Fibroblast of skin of left biceps (primary cell): ENCODE results near the gene SPPL3.

Experiments
- DNase-seq, 2 experiments: peaks; one replicate each; pipeline ENCODE4 v3.0.0-alpha.2; 2013; ENCODE audit warnings: low read depth in 2 of 2

SPPL3 gene

DNA sequence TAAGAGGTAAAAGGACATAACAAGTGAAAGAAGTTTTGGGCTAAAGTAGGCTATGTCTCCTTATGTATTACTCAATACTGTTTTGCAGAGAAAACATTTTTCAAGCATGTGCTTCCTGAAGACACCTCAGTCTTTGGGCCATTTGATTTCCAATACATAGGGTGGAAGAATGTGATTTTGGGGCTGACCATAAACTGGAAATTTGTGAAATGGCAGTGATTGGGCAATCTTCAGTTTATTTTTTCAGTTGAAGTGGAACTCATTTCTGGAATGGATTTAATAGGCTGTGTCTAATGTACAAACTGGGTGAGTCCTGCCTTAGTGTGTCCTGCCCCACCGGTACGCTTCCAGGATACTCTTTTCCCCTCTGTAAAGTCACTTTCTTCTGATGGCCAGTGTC lies 181.4 kb downstream of the SPPL3 start:
- DNase-seq = no peak

DNA sequence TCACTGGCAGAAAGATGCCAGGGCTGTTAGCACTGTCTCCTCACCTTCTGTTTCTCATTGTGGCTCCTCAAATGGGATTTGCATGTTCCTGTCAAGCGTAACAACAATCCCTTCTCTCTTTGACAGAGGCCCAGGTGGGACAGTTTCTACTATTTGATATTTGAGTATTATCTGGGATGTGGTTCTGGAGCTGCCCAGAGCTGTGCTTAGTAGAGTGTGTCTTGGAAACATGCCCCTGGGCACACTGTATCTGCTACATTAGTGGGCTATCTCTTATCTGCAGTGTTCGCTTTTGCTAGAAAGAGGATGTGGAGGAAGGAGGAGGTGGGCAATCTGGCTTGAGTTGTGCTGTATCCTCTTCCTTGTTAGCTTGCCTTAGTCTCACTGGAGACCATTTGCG lies 182.3 kb downstream of the SPPL3 start:
- DNase-seq = no peak

DNA sequence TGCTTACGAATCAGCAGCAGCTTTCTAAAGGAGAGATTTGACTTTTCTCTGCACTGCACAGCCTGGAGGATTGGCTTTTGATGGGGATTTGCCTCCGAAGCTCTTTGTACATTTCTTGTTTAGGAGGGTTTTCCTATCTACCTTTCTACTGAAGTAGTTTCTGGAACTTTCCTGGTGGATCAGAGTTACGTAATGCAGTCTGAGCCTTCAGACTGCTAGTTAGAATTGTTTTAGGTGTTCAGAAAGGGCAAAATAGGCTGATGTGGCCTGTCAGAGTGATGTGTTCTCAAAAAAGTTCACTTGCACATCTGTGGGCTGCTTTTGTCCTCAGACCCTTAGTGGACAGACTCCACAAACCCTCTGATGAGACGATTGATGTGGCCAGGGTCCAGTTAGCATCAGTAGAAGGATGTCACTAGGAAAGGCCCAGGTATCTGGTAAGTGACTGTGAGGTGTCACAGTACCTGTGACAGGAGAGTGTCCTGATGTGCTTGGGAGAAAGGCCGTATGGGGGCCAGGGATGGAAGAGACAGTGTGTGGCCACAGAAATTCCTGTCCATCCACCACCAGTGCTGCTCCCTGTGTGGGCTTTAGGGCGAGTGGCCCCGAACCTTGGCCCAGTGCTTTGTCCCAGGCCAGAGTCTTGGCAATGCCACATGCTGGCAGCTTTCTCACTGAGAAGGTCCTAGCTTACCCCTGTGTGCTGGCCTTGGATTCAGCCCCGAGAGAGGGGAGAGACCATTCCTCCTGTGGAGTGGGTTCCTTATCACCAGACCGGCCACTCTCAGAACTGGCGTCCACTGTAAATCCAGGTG lies 183.0 kb downstream of the SPPL3 start:
- DNase-seq = no peak

DNA sequence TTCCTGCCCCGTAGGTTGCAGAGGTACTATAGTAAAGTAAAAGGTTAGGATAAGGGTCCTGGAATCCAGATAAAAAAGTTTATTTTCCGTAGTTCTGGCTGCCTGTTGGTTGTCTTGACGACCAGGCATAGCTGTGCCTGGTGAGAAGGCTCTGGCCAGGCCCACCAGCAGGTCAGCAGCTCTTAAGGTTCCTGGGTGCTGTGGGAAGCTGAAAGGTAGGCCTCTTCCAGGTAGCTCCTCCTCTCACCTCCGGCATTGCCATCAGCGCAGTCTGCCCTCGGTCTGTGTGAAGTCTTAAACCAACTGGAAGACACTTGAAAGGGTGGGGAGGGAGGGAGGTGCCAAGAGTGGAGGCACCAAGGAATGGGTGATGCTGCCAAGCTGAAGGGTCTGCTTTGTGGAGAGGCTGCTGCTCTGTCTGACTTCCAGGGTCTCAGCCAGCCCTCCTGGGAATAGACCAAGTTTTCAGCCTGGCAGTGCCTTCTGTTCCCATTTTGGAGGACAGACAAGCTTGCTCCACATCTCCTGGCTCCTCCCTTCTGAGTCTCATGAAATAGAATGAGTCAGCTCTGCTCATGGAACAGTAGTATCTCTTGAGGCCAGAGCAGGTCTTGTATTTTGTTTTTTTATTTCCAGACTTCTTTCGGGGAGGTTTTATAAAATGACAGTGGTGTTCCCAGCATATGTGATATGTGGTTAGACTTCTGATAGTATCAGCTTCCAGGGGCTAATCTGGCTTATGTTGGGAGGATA lies 183.7 kb downstream of the SPPL3 start:
- DNase-seq = no peak

DNA sequence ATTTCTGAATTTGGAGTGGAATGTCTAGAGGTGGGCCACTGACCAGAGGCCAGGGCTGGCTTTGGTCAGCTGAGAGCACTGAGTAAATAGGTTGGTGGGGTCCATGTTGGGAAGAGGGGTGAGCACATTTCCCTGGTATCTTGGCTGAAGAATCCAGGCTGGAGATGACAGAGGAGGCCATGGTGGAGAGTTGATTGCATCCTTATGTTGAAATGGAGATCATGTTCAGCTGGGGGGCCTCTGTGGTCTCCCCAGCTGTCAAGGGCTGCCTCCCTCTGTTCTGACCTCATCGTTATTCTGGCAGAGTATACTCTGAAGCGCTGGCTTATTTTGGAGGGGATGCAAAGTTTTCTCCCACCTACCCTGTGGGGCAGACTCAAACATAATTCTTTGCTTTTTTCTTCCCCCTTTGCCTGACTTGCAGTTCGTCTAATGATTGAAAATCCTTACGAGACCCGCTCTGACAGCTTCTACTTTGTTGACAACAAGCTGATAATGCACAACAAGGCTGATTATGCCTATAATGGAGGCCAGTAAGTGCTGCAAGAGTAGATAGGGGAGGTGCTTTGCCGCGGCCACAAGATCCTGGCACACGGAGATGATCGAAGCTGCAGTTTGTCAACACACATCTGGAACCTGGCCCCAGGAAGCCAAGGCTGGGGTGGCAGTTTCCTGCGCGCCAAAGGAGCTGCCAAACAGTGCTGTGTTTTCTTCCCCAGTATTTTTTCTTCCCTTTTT lies 184.5 kb downstream of the SPPL3 start:
- DNase-seq = no peak

DNA sequence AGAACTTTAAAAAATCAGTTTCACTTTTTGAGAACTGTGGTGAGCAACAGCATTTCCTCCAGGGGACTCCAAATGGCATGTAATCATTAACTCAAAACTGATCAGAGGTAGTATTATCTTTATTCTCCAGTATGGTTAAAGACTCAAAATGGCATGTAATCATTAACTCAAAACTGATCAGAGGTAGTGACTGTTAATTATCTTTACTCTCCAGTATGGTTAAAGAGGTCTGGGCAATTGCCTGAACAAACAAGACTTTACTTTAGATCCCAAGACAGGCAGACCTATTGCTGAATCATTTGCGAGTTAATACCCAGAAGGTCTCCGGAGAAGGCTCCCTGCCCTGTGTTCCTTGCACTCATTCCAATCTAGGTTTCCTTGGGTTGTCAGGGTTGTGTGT lies 185.1 kb downstream of the SPPL3 start:
- no peak for DNase-seq

DNA sequence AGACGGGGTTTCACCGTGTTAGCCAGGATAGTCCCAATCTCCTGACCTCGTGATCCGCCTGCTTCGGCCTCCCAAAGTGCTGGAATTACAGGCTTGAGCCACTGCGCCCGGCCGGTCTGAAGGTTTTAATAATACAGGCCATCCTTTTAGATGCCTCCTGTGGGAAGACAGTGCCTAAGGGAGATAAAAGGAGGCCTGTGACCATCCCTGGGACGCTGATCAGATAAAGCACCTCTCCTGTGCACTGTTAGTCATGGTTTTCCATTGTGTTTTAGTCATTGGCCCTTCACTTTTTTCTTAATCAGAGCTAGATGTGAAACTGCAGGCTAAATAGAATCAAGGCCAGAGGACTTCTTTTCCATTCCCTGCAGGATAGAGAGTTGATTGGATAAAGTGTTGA lies 186.1 kb downstream of the SPPL3 start:
- DNase-seq = no peak

DNA sequence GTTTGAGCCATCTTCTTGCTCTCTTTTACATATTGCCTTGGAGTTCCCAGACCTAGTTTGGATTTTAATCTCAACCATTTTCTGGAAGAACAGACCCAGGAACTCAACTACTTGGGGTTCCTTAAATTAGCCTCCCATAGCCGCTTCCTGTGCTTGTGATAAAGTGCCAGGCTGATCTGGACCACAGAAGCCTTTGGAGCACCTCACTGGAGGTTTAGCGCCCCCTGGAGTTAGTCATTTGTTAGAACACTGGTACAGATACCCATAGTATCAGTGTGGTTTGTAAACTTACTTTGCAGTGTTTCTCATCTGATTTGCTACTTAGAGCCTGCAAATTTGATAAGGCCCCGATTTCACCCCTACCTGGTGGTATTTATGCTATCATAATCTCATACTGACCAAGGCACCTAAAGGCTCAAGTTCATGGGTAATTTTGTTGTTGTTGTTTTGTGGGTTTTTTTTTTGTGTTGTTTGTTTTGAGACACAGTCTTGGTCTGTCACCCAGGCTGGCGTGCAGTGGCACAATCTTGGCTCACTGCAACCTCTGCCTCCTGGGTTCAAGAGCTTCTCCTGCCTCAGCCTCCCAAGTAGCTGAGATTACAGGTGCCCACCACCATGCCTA lies 190.2 kb downstream of the SPPL3 start:
- peak; percentile 40 to 55 for DNase-seq

DNA sequence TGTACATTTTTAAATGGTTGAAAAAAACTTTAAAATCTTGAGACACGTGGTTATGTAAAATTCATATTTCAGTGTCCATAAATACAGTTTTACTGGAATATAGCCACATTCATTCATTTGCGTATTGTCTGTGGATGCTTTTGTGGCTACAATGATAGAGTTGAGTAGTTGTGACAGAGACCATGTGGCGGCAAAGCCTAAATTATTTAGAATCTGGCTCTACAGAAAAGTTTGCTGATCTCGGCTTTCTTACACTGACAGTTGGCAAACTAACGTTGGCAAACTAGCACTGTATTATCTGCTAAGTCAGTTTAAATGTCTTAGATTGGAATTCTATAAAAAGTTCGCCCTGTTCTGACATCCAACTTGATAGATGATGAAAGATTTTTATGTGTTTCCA lies 191.5 kb downstream of the SPPL3 start:
- no peak for DNase-seq
